Measurements from ENCODE around the gene PCDH9. TPM values are rescaled to one million over a fixed set of nuclear protein-coding genes. Genes with fewer than 3 reads are reported as not detected.

The PCDH9 gene
- total RNA-seq, 2 donors from 2014 or later, result 0.20 to 0.50 TPM

DNA sequence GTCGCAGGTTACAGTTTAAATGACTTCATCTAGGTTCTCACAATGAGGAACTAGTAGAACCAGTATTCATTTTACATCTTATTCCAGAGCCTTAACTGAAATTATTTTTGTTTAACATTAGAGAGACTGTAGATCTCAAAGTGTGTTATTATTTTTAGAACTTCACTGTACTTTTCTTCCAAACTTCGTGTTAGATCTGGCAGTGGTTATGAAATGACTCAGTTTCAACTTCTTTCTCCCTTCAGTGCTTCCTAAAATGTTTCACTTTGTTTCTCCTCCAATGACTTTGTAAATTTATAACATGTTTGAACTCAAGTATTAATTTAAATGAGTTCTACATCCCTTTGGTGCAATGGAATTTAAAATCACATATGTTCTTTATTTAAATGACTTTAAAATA, 139.3 kb downstream of the PCDH9 start:
- H3K36me3 Mint-ChIP-seq, result no peaks in the 10 kb centered on the region
- ATAC-seq, result no peak
- no peak overlapping the region for H3K4me3 Mint-ChIP-seq
- H3K27me3 Mint-ChIP-seq, result no peaks in the 10 kb centered on the region
- no peaks in the 10 kb centered on the region for H3K9me3 Mint-ChIP-seq
- no peaks in the 10 kb centered on the region for H3K4me1 Mint-ChIP-seq (ENCODE audit: low read depth in 2 of 2)
- H3K27ac Mint-ChIP-seq, result no peak overlapping the region
- DNase-seq (ENCODE audit: low spot score), result no peak

GRCh38 chr13:67087527-67087926, 142.6 kb downstream of the PCDH9 start:
- Mint-ChIP-seq H3K9me3 (no peaks in the 10 kb centered on the region), H3K4me1 (ENCODE audit: low read depth in 2 of 2) (no peaks in the 10 kb centered on the region), H3K27ac (no peak overlapping the region), H3K36me3 (no peaks in the 10 kb centered on the region), H3K27me3 (no peaks in the 10 kb centered on the region), H3K4me3 (no peak overlapping the region)
- DNase-seq (ENCODE audit: low spot score) (no peak), ATAC-seq (no peak)

GRCh38 chr13:67086260-67086659, 143.9 kb downstream of the PCDH9 start:
- Mint-ChIP-seq H3K4me3 (no peak overlapping the region), H3K9me3 (peaks cover 3% of the 10 kb centered on the region), H3K4me1 (ENCODE audit: low read depth in 2 of 2) (no peaks in the 10 kb centered on the region), H3K27me3 (no peaks in the 10 kb centered on the region), H3K36me3 (no peaks in the 10 kb centered on the region), H3K27ac (no peak overlapping the region)
- ATAC-seq (no peak), DNase-seq (ENCODE audit: low spot score) (no peak)

GRCh38 chr13:67084066-67084465, 146.1 kb downstream of the PCDH9 start:
- no peak overlapping the region for H3K4me3 Mint-ChIP-seq

GRCh38 chr13:67083519-67083918, 146.6 kb downstream of the PCDH9 start:
- no peak overlapping the region for H3K4me3 Mint-ChIP-seq
- H3K36me3 Mint-ChIP-seq, result peaks cover under 1% of the 10 kb centered on the region
- DNase-seq (ENCODE audit: low spot score) (no peak), ATAC-seq (no peak)
- no peaks in the 10 kb centered on the region for H3K27me3 Mint-ChIP-seq
- H3K4me1 Mint-ChIP-seq (ENCODE audit: low read depth in 2 of 2), result no peaks in the 10 kb centered on the region
- H3K9me3 Mint-ChIP-seq, result peaks cover 3% of the 10 kb centered on the region
- H3K27ac Mint-ChIP-seq, result no peak overlapping the region

More at GRCh38 chr13:67084066-67084465, 146.1 kb downstream of the PCDH9 start:
- ATAC-seq (no peak), DNase-seq (ENCODE audit: low spot score) (no peak)
- Mint-ChIP-seq H3K36me3 (no peaks in the 10 kb centered on the region), H3K9me3 (peaks cover 3% of the 10 kb centered on the region), H3K27ac (no peak overlapping the region), H3K27me3 (no peaks in the 10 kb centered on the region), H3K4me1 (ENCODE audit: low read depth in 2 of 2) (no peaks in the 10 kb centered on the region)

DNA sequence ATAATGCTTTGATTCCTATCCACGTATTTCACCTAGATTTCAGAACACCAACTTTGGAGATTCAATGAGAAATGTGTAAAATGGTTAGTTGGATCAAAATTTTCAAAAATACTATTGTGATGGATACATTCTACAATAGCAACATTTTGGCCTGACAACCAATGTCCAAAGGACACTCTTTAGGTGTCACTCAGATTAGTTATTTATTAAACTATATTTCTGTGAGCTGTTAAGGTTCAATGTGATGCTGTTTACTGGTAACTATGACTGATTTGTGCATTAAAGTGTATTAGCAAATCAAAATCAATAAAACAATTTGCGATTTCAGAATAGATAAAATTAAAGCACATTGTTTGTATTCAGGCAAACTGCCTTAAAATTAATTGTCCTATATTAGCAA, 149.8 kb downstream of the PCDH9 start:
- Mint-ChIP-seq H3K27me3 (no peaks in the 10 kb centered on the region), H3K9me3 (peaks cover 12% of the 10 kb centered on the region), H3K27ac (no peak overlapping the region), H3K36me3 (peaks cover 4% of the 10 kb centered on the region), H3K4me3 (no peak overlapping the region), H3K4me1 (ENCODE audit: low read depth in 2 of 2) (no peaks in the 10 kb centered on the region)
- DNase-seq (ENCODE audit: low spot score), result no peak
- no peak for ATAC-seq

DNA sequence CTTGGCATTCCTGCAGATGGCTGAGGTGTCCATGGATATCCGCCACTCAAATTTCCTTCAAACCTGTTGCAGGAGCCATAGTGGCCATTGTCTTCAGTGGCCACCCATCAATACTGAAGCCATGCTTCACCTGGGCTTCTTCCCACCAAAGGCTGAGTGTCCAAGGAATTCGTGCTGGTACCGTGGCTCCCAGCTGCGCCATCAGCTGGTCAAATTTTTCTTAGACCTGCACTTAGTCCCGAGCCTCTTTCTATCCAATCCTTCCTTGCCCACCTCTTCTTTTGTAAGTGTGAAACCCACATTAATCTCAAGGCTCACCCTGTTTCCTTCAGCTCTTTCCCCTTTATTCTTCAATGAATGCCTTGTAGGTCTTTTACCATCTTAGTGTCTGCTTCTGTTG, 152.1 kb downstream of the PCDH9 start:
- H3K36me3 Mint-ChIP-seq, result peaks cover 4% of the 10 kb centered on the region
- DNase-seq (ENCODE audit: low spot score) (no peak), ATAC-seq (no peak)
- no peak overlapping the region for H3K4me3 Mint-ChIP-seq
- H3K27ac Mint-ChIP-seq, result no peak overlapping the region
- no peaks in the 10 kb centered on the region for H3K27me3 Mint-ChIP-seq
- H3K4me1 Mint-ChIP-seq (ENCODE audit: low read depth in 2 of 2), result no peaks in the 10 kb centered on the region
- peaks cover 12% of the 10 kb centered on the region for H3K9me3 Mint-ChIP-seq

DNA sequence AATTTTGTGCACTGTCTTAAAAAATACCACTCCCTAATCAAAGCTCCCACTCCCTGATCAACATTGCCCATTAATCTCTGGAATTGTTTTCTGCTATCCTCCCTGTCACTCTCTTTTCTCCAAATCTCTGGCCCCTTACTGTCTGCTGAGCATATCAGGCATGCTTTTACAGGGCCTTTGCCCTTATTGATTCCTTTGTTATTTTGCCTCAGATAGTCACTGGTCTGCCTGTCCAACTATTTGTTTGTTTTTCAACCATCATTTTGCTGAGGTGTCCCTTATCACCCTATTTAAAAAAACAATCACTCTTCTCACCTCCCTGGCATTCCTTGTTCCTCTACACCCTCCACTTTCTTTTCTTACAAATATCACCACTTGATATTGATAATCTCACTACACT, 153.0 kb downstream of the PCDH9 start:
- Mint-ChIP-seq H3K36me3 (peaks cover 4% of the 10 kb centered on the region), H3K9me3 (peaks cover 10% of the 10 kb centered on the region), H3K4me3 (no peak overlapping the region), H3K27me3 (no peaks in the 10 kb centered on the region), H3K27ac (no peak overlapping the region), H3K4me1 (ENCODE audit: low read depth in 2 of 2) (peaks cover 0 to under 1% of the 10 kb centered on the region in 2 donors)
- DNase-seq (ENCODE audit: low spot score) (no peak), ATAC-seq (no peak)

DNA sequence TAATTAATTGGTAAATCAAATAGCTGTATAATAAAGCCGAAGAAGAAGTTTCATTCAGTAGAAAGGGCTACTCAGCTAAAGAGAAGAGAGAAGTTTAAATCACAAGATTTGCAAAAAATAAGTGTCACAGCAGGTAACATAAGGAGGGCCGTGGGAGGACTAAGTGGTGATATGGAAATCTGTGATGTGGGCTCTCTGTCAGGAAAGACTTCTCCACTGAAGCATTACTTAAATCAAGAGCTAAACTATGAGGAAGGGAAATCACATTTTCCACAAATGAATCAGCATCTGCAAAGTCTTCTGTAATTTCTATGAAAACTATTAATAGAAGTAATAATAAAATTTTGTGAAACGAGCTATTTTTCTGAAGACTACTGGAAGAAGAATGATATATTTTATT, 153.8 kb downstream of the PCDH9 start:
- DNase-seq (ENCODE audit: low spot score) (no peak), ATAC-seq (no peak)
- Mint-ChIP-seq H3K4me1 (ENCODE audit: low read depth in 2 of 2) (peaks cover 0 to 3% of the 10 kb centered on the region in 2 donors), H3K4me3 (no peak overlapping the region), H3K9me3 (peaks cover 9% of the 10 kb centered on the region), H3K27me3 (no peaks in the 10 kb centered on the region), H3K27ac (no peak overlapping the region), H3K36me3 (peaks cover 4% of the 10 kb centered on the region)

DNA sequence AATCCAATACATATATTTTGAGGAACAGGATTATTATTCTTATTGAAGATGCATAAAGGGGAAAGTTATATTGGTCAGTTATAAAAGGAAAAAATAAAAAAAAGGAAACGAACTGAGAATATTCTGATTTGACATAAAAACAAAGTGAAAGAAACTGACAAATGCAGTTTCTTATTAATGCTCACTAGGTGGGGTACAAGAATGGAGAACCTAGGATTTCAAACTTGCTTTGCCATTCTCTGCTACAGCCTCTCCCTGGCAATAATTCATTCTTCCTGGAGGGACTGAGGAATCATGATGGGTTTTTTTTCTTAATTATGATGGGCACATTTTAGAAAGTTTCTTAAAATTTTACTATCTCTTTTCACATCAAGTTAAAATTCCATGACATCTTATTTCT, 154.9 kb downstream of the PCDH9 start:
- DNase-seq (ENCODE audit: low spot score), result no peak
- Mint-ChIP-seq H3K4me3 (no peak overlapping the region), H3K36me3 (peaks cover 4% of the 10 kb centered on the region), H3K9me3 (peaks cover 9% of the 10 kb centered on the region), H3K27me3 (no peaks in the 10 kb centered on the region), H3K27ac (no peak overlapping the region), H3K4me1 (ENCODE audit: low read depth in 2 of 2) (peaks cover 0 to 3% of the 10 kb centered on the region in 2 donors)
- no peak for ATAC-seq

DNA sequence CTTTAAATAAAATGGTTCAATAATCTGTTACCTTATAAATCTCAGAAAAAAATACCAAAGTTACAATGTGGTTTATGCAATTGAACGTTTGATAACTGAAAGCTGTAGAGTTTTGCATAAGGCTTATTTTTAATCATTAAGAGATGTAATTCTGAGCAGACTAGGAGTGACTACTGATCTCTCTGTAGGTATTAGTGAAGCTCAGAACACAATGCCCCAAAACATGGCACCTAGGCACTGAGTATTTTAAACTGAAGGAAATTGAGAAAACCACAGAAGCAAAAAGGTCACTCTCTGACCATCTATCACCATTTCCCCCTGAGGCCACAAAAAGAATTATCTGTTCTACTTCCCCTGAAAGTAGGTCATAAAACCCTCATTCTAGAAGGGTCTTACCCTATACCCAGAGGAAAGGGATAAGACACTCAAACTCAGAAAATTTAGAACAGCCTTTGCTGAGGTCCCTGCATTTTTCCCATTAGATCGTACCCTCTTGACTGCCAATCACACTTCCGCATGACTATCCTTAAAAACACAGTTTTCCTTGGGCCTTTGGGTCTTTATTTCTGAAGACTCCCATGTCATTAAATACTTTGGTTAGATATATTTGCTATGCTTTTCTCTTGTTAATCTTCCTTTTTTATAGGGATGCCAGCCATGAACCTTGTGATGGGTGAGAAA, 158.1 kb downstream of the PCDH9 start:
- Mint-ChIP-seq H3K27ac (no peak overlapping the region), H3K36me3 (no peaks in the 10 kb centered on the region), H3K27me3 (no peaks in the 10 kb centered on the region), H3K9me3 (peaks cover 4% of the 10 kb centered on the region), H3K4me3 (no peak overlapping the region), H3K4me1 (ENCODE audit: low read depth in 2 of 2) (peaks cover 0 to 3% of the 10 kb centered on the region in 2 donors)
- no peak for DNase-seq (ENCODE audit: low spot score)
- no peak for ATAC-seq

- Mint-ChIP-seq H3K36me3 (no peaks in the 10 kb centered on the region), H3K27me3 (no peaks in the 10 kb centered on the region), H3K9me3 (peaks cover 3% of the 10 kb centered on the region), H3K4me1 (ENCODE audit: low read depth in 2 of 2) (peaks cover 0 to 3% of the 10 kb centered on the region in 2 donors), H3K4me3 (no peak overlapping the region), H3K27ac (no peak overlapping the region)
- ATAC-seq, result no peak
- DNase-seq (ENCODE audit: low spot score), result no peak
These were observed 159.8 kb downstream of the PCDH9 start for GRCh38 chr13:67070306-67070705.

DNA sequence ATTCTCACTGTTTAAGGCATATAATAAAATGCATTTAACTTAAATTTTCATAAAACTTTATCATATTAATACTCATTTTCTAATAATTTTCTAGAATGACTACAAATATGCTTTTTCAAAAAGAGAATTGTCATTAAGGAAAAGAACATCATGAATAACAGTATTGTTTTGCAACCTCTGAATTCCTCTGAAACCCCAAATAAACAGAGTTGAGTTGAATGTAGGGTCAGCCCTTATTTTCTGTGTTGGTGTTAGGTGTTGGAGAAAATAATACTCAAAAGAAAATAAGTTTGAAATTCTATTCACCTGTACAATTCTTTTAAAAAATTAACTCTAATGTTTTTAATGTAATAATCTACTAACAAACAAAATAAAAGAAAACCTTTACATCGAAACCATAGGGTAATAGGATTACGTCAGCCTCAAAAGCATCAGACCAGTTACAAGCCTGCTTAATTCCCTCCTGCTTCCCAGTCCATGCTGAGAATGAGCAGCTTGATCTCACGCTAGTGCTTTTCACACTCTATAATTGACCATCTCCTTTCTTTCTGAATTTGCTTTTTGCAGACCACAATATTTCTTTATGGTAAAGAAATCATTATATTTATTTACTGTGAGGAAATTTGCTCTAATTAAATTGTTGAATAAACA, 160.9 kb downstream of the PCDH9 start:
- no peaks in the 10 kb centered on the region for H3K27me3 Mint-ChIP-seq
- H3K4me3 Mint-ChIP-seq, result no peak overlapping the region
- ATAC-seq (no peak), DNase-seq (ENCODE audit: low spot score) (no peak)
- H3K27ac Mint-ChIP-seq, result no peak overlapping the region
- peaks cover 0 to 3% of the 10 kb centered on the region in 2 donors for H3K4me1 Mint-ChIP-seq (ENCODE audit: low read depth in 2 of 2)
- H3K9me3 Mint-ChIP-seq, result peaks cover 3% of the 10 kb centered on the region
- no peaks in the 10 kb centered on the region for H3K36me3 Mint-ChIP-seq

- peaks cover 6% of the 10 kb centered on the region for H3K9me3 Mint-ChIP-seq
- no peak for DNase-seq (ENCODE audit: low spot score)
- no peaks in the 10 kb centered on the region for H3K36me3 Mint-ChIP-seq
- H3K27me3 Mint-ChIP-seq, result no peaks in the 10 kb centered on the region
- H3K27ac Mint-ChIP-seq, result no peak overlapping the region
- no peaks in the 10 kb centered on the region for H3K4me1 Mint-ChIP-seq (ENCODE audit: low read depth in 2 of 2)
- ATAC-seq, result no peak
- no peak overlapping the region for H3K4me3 Mint-ChIP-seq
These were observed 165.2 kb downstream of the PCDH9 start for GRCh38 chr13:67064920-67065319.

Measured in natural killer cell treated with Interleukin-12 subunit alpha and Interleukin-12 subunit beta and Interleukin-15 and Interleukin-18, amount 100 ng/mL, for 72 hours (primary cell).